ENCODE measurements around the gene ARHGEF16. TPM values are rescaled to one million over a fixed set of nuclear protein-coding genes. Genes with fewer than 3 reads are reported as not detected.

The ARHGEF16 gene
- total RNA-seq, 1 donor from 2014 or later = 1.3 TPM

- TF ChIP-seq CTCF (IDR thresholded peaks at IDR 0.05) (no peak), EZH2phosphoT487 (IDR thresholded peaks at IDR 0.05) (no peak), EZH2 (IDR thresholded peaks at IDR 0.05) (no peak)
- Mint-ChIP-seq H3K4me1 (peaks cover 18% of the 10 kb centered on the region), H3K9me3 (no peaks in the 10 kb centered on the region), H3K27me3 (ENCODE audit: insufficient read depth, low read depth) (peaks cover 8% of the 10 kb centered on the region), H3K36me3 (no peaks in the 10 kb centered on the region), H3K27ac (no peak overlapping the region), H3K4me3 (no peak overlapping the region)
- Histone ChIP-seq H3K79me2 (ENCODE audit: low read depth) (no peaks in the 10 kb centered on the region), H3K4me1 (peaks cover 19% of the 10 kb centered on the region), H3F3A (ENCODE audit: low read depth) (no peaks in the 10 kb centered on the region), H3K36me3 (no peaks in the 10 kb centered on the region), H2AFZ (replicated peaks) (no peak overlapping the region), H3K9ac (no peak overlapping the region), H3K9me3 (ENCODE audit: low read depth) (no peaks in the 10 kb centered on the region), H3K27ac (no peak overlapping the region), H3K4me3 (no peak overlapping the region), H3K4me2 (no peak overlapping the region), H4K20me1 (ENCODE audit: low read depth) (no peaks in the 10 kb centered on the region), H3K27me3 (no peaks in the 10 kb centered on the region)
- no peak for DNase-seq (ENCODE audit: low spot score)
Observed at GRCh38 chr1:3435666-3436065, 18.8 kb upstream of the ARHGEF16 start.

GRCh38 chr1:3436451-3436850, 18.0 kb upstream of the ARHGEF16 start:
- H3K4me3 Mint-ChIP-seq = no peak overlapping the region
- H3K27ac ChIP-seq = no peak overlapping the region
- H3K36me3 ChIP-seq = no peaks in the 10 kb centered on the region
- no peak for TF ChIP-seq CTCF (IDR thresholded peaks at IDR 0.05)
- no peak for TF ChIP-seq EZH2 (IDR thresholded peaks at IDR 0.05)
- no peak for TF ChIP-seq EZH2phosphoT487 (IDR thresholded peaks at IDR 0.05)
- H3K79me2 ChIP-seq (ENCODE audit: low read depth) = no peaks in the 10 kb centered on the region
- no peak overlapping the region for H2AFZ ChIP-seq (replicated peaks)
- H4K20me1 ChIP-seq (ENCODE audit: low read depth) = no peaks in the 10 kb centered on the region
- no peak overlapping the region for H3K9ac ChIP-seq
- H3K27ac Mint-ChIP-seq = no peak overlapping the region
- no peaks in the 10 kb centered on the region for H3K27me3 ChIP-seq
- peaks cover 27% of the 10 kb centered on the region for H3K4me1 ChIP-seq
- H3K4me3 ChIP-seq = no peak overlapping the region
- H3K4me2 ChIP-seq = no peak overlapping the region
- H3K27me3 Mint-ChIP-seq (ENCODE audit: insufficient read depth, low read depth) = peaks cover 12% of the 10 kb centered on the region
- no peaks in the 10 kb centered on the region for H3K36me3 Mint-ChIP-seq
- H3F3A ChIP-seq (ENCODE audit: low read depth) = peaks cover 3% of the 10 kb centered on the region
- DNase-seq (ENCODE audit: low spot score) = no peak
- no peaks in the 10 kb centered on the region for H3K9me3 Mint-ChIP-seq
- no peaks in the 10 kb centered on the region for H3K9me3 ChIP-seq (ENCODE audit: low read depth)
- H3K4me1 Mint-ChIP-seq = peaks cover 23% of the 10 kb centered on the region

GRCh38 chr1:3436901-3437300, 17.6 kb upstream of the ARHGEF16 start:
- no peak overlapping the region for H3K27ac ChIP-seq
- Mint-ChIP-seq H3K4me1 (peaks cover 21% of the 10 kb centered on the region), H3K27me3 (ENCODE audit: insufficient read depth, low read depth) (peaks cover 11% of the 10 kb centered on the region), H3K27ac (no peak overlapping the region), H3K4me3 (no peak overlapping the region), H3K9me3 (no peaks in the 10 kb centered on the region), H3K36me3 (no peaks in the 10 kb centered on the region)
- H3K27me3 ChIP-seq = no peaks in the 10 kb centered on the region
- peaks cover 29% of the 10 kb centered on the region for H3K4me1 ChIP-seq
- no peak for DNase-seq (ENCODE audit: low spot score)
- H3F3A ChIP-seq (ENCODE audit: low read depth) = peaks cover 5% of the 10 kb centered on the region
- H3K4me3 ChIP-seq = no peak overlapping the region
- TF ChIP-seq EZH2 (IDR thresholded peaks at IDR 0.05) (no peak), EZH2phosphoT487 (IDR thresholded peaks at IDR 0.05) (no peak), CTCF (IDR thresholded peaks at IDR 0.05) (no peak)
- H3K9ac ChIP-seq = no peak overlapping the region
- H3K36me3 ChIP-seq = no peaks in the 10 kb centered on the region
- H3K79me2 ChIP-seq (ENCODE audit: low read depth) = no peaks in the 10 kb centered on the region
- no peak overlapping the region for H3K4me2 ChIP-seq
- H2AFZ ChIP-seq (replicated peaks) = no peak overlapping the region
- H4K20me1 ChIP-seq (ENCODE audit: low read depth) = no peaks in the 10 kb centered on the region
- no peaks in the 10 kb centered on the region for H3K9me3 ChIP-seq (ENCODE audit: low read depth)
